Glutamatergic neuron (in vitro differentiated cells): Measurements from ENCODE around the gene SF3B1. TPM values are rescaled to one million over a fixed set of nuclear protein-coding genes. Genes with fewer than 3 reads are reported as not detected.
"Not testable (repeated sequence)": the region's sequence is repeated elsewhere in the genome, so short reads cannot be mapped to it uniquely, and the experiment has no call there.

Experiments
- DNase-seq: peaks from one replicate; pipeline ENCODE4 v3.0.0; 2022
- H3K27ac Mint-ChIP-seq: one replicate; pipeline ENCODE4 v1.8.0; 2020; ENCODE audit warnings: mild to moderate bottlenecking, mixed read lengths, inconsistent platforms; ENCODE audit not compliant: unreplicated experiment
- H3K27me3 Mint-ChIP-seq: one replicate; pipeline ENCODE4 v1.8.0; 2020; ENCODE audit warnings: mild to moderate bottlenecking, moderate library complexity, mixed read lengths, inconsistent platforms; ENCODE audit not compliant: unreplicated experiment
- H3K36me3 Mint-ChIP-seq: one replicate; pipeline ENCODE4 v1.8.0; 2020; ENCODE audit warnings: mild to moderate bottlenecking, mixed read lengths, inconsistent platforms; ENCODE audit not compliant: unreplicated experiment
- H3K4me1 Mint-ChIP-seq: one replicate; pipeline ENCODE4 v1.8.0; 2020; ENCODE audit warnings: mild to moderate bottlenecking, low read depth, mixed read lengths, inconsistent platforms; ENCODE audit not compliant: unreplicated experiment
- H3K4me3 Mint-ChIP-seq: one replicate; pipeline ENCODE4 v1.8.0; 2020; ENCODE audit warnings: mild to moderate bottlenecking, mixed read lengths, inconsistent platforms; ENCODE audit not compliant: unreplicated experiment
- H3K9me3 Mint-ChIP-seq: one replicate; pipeline ENCODE4 v1.8.0; 2020; ENCODE audit warnings: mild to moderate bottlenecking, moderate library complexity, mixed read lengths, inconsistent platforms; ENCODE audit not compliant: unreplicated experiment
- total RNA-seq: library from RNA; stranded (reverse); fragmentation: NEBNext Ultra II Directional; extraction: Animal tissue kit (Norgen Biotek cat#: 25700); gene quantifications from one replicate; pipeline ENCODE4 v1.2.1, GENCODE V29; 2021; ENCODE audit not compliant: unreplicated experiment
- TF ChIP-seq, protein P1 (sequence below): fragments of 200-600 bp; sonication (generic); IDR thresholded peaks from one replicate; pipeline ENCODE4 v1.5.0; 2021; ENCODE audit not compliant: partially characterized antibody, unreplicated experiment

The SF3B1 gene
- total RNA-seq, 1 donor from 2014 or later, result 401 TPM

DNA sequence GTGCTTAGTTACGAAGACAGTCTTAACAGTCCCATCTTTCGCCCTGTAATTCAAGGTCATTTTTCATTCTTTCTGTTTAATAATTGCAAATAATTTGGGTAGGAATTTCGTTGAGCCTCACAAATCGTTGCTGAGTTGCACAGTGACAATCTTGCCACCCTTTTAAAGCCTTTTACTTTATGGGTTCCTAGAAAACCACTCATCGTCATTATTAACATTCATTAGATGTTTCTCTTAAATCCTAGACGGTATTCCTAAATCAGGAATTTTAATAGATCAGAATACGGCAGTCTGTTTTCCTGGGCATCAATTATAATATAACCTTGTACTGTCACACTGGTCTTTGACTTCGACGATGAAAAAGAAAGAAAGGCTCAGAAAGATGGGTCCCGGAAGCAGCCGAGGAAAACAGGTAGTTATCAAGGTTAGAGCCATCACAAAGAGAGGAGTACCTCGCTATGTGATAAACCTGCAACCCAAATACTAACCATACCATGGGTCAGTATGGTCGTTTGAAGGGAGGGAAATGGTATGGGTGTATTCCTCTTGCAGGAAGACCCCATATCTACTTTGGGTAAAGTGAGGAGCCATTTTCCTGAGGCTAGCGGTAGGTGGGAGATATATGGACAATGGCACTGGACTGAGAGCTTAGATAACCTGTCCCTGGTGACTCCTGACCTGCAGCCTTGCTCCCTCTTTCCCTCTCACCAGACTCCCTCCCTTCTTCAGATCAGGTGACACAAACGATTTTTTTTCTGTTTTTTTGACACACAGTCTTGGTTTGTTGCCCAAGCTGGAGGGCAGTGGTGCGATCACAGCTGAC, 981 bp upstream of the SF3B1 start:
- Mint-ChIP-seq H3K9me3 (peaks cover 8% of the 10 kb centered on the region), H3K36me3 (no peaks in the 10 kb centered on the region), H3K27me3 (peaks cover 4% of the 10 kb centered on the region)

DNA sequence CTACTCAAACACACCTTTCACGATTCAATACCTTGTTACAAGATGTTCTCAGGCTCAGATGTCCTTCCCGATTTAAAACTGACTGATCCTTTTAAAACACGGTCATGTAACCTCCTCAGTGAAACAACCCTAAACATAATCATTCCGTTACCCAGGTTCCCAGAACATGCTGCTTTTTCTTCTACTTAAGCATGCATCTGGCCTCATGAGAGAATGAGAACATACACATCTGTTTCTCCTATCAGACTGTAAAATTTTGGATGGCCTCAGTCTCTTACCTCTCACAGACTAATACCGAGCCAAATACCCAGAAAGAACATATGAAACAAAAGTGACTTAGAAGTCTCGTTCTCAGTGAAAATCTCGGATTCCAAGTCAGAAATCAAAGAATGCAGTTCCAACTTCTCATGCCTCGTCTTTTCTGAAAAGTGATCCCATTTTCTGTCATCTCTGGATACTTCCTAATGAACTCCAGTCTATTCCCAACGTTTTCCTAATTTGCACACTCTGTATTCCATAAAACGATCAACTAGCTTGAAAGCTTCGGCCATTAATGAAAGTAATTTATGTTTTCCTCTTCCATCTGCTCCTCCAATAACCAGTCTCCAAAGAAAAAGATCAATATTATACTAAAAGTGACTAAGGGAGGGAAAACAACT, 919 bp downstream of the SF3B1 start:
- Mint-ChIP-seq H3K27ac (peak overlapping the region; percentile 92), H3K4me3 (peak overlapping the region; percentile 91), H3K36me3 (no peaks in the 10 kb centered on the region), H3K9me3 (peaks cover 8% of the 10 kb centered on the region), H3K27me3 (peaks cover 4% of the 10 kb centered on the region), H3K4me1 (peaks cover 15% of the 10 kb centered on the region)
- no peak for DNase-seq
- TF ChIP-seq, protein P1, sequence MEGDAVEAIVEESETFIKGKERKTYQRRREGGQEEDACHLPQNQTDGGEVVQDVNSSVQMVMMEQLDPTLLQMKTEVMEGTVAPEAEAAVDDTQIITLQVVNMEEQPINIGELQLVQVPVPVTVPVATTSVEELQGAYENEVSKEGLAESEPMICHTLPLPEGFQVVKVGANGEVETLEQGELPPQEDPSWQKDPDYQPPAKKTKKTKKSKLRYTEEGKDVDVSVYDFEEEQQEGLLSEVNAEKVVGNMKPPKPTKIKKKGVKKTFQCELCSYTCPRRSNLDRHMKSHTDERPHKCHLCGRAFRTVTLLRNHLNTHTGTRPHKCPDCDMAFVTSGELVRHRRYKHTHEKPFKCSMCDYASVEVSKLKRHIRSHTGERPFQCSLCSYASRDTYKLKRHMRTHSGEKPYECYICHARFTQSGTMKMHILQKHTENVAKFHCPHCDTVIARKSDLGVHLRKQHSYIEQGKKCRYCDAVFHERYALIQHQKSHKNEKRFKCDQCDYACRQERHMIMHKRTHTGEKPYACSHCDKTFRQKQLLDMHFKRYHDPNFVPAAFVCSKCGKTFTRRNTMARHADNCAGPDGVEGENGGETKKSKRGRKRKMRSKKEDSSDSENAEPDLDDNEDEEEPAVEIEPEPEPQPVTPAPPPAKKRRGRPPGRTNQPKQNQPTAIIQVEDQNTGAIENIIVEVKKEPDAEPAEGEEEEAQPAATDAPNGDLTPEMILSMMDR, result no peak

More for the DNA sequence above, 981 bp upstream of the SF3B1 start:
- Mint-ChIP-seq H3K4me1 (peaks cover 12% of the 10 kb centered on the region), H3K4me3 (peak overlapping the region; percentile 91), H3K27ac (peak overlapping the region; percentile 92)
- DNase-seq, result no peak
- TF ChIP-seq, protein P1, result no peak

DNA sequence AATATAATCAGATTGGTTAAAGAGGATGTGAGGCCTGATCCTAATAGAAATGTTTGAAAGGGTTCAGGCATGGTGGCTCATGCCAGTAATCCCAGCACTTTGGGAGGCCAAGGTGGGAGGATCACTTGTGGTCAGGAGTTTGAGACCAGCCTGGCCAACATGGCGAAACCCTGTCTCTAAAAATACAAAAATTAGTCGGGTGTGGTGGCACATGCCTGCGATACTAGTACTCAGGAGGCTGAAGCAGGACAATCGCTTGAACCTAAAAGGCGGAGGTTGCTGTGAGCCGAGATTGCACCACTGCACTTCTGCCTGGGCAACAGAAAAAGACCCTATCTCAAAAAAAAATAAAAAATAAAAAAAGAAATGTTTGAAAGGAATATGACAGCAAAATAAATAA, 2.3 kb downstream of the SF3B1 start:
- not testable (repeated sequence) for DNase-seq, H3K27me3 Mint-ChIP-seq, H3K9me3 Mint-ChIP-seq, H3K36me3 Mint-ChIP-seq
- Mint-ChIP-seq H3K4me3 (peak overlapping the region; percentile 91), H3K4me1 (peaks cover 17% of the 10 kb centered on the region), H3K27ac (peak overlapping the region; percentile 52)

DNA sequence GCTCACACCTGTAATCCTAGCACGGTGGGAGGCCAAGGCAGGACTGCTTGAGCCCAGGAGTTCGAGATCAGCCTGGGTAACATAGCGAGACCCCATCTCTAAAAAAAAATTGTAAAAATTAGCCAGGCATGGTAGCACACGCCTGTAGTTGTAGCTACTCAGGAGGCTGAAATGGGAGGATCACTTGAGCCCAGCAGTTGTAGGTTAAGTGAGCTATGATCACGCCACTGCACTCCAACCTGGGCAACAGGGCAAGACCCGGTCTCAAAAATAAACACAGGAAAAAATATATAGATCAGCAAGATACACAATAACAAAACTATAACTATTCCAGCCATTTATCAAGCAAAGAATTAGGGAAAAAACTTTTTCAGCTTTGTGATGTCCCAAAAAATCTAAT, 3.0 kb downstream of the SF3B1 start:
- Mint-ChIP-seq H3K4me3 (peak overlapping the region; percentile 71), H3K27me3 (peaks cover 4% of the 10 kb centered on the region), H3K4me1 (peaks cover 19% of the 10 kb centered on the region)

DNA sequence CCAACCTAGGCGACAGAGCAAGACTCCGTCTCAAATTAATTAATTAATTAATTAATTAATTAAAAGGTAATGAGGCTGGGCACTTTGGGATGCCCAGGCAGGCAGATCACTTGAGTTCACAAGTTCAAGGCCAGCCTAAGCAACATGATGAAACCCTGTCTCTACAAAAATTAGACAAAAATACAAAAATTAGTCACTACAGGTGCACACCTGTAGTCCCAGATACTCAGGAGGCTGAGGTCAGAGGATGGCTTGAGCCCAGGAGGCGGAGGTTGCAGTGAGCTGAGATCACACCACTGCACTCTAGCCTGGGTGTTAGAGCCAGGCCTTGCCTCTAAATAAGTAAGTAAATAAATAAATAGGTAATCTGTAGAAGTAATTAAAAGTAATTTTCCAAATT, 6.8 kb downstream of the SF3B1 start:
- Mint-ChIP-seq H3K27me3 (no peaks in the 10 kb centered on the region), H3K36me3 (no peaks in the 10 kb centered on the region), H3K4me1 (peaks cover 26% of the 10 kb centered on the region), H3K9me3 (peaks cover 4% of the 10 kb centered on the region), H3K4me3 (no peak overlapping the region), H3K27ac (no peak overlapping the region)
- no peak for DNase-seq
- TF ChIP-seq, protein P1, result no peak

More for the DNA sequence above, 3.0 kb downstream of the SF3B1 start:
- no peak for DNase-seq
- peak overlapping the region; percentile 52 for H3K27ac Mint-ChIP-seq
- TF ChIP-seq, protein P1, result no peak
- no peaks in the 10 kb centered on the region for H3K36me3 Mint-ChIP-seq
- peaks cover 8% of the 10 kb centered on the region for H3K9me3 Mint-ChIP-seq
